Measurements from ENCODE around the gene PIK3CA. TPM values are rescaled to one million over a fixed set of nuclear protein-coding genes. Genes with fewer than 3 reads are reported as not detected.

The PIK3CA gene
- total and polyA plus RNA-seq, 2 experiments from 2014 or later: 5.1 to 13.4 TPM

GRCh38 chr3:179286331-179286730 lies 138.2 kb downstream of the PIK3CA start:
- no peaks in the 10 kb centered on the region for H3K4me1 ChIP-seq (ENCODE audit: insufficient read depth)
- H3K27me3 Mint-ChIP-seq (ENCODE audit: insufficient read depth, low read depth, poor library complexity): no peaks in the 10 kb centered on the region
- no peak for TF ChIP-seq REST (IDR thresholded peaks at IDR 0.05; ENCODE audit: unreplicated experiment)
- TF ChIP-seq EZH2 (IDR thresholded peaks at IDR 0.05; ENCODE audit: low read depth, unreplicated experiment): no peak
- no peak for TF ChIP-seq NANOG (IDR thresholded peaks at IDR 0.05; ENCODE audit: borderline replicate concordance)
- no peak for TF ChIP-seq ZNF114 (CRISPR knock-in tag; IDR thresholded peaks at IDR 0.05)
- TF ChIP-seq ETS1 (IDR thresholded peaks at IDR 0.05): no peak
- no peak for TF ChIP-seq ZNF331 (CRISPR knock-in tag; IDR thresholded peaks at IDR 0.05; ENCODE audit: low read depth)
- TF ChIP-seq CTCF (conservative IDR thresholded peaks at IDR 0.05; ENCODE audit: low read depth in 2 of 2): no peak
- no peak for TF ChIP-seq JUNB (IDR thresholded peaks at IDR 0.05; ENCODE audit: unreplicated experiment)
- TF ChIP-seq STAT1 (IDR thresholded peaks at IDR 0.05; ENCODE audit: unreplicated experiment): no peak
- TF ChIP-seq CREB1 (CRISPR knock-in tag; IDR thresholded peaks at IDR 0.05; ENCODE audit: low read depth): no peak
- no peak for TF ChIP-seq POLR2AphosphoS5 (IDR thresholded peaks at IDR 0.05; ENCODE audit: low read depth)
- no peak for TF ChIP-seq EZH2phosphoT487 (IDR thresholded peaks at IDR 0.05; ENCODE audit: unreplicated experiment)
- no peak for TF ChIP-seq ZNF462 (CRISPR knock-in tag; IDR thresholded peaks at IDR 0.05)
- H3K36me3 Mint-ChIP-seq (ENCODE audit: low read depth): no peaks in the 10 kb centered on the region
- no peaks in the 10 kb centered on the region for H3F3A ChIP-seq (replicated peaks; ENCODE audit: low read depth)
- H3K4me3 Mint-ChIP-seq: no peak overlapping the region
- no peak overlapping the region for H2AFZ ChIP-seq
- H3K4me1 Mint-ChIP-seq: peaks cover 5% of the 10 kb centered on the region; the same call in 2 of the 3 replicates
- H3K36me3 ChIP-seq (ENCODE audit: insufficient read depth): no peaks in the 10 kb centered on the region
- DNase-seq (ENCODE audit: low spot score) (no peak), ATAC-seq (no peak)
- no peaks in the 10 kb centered on the region for H3K9me3 Mint-ChIP-seq
- H3K4me3 ChIP-seq: no peak overlapping the region
- H3K4me2 ChIP-seq: no peak overlapping the region
- no peaks in the 10 kb centered on the region for H4K20me1 ChIP-seq (replicated peaks; ENCODE audit: insufficient read depth)
- no peaks in the 10 kb centered on the region for H3K79me2 ChIP-seq (replicated peaks; ENCODE audit: insufficient read depth)
- H3K27ac Mint-ChIP-seq: no peak overlapping the region
- H3K9me2 ChIP-seq (ENCODE audit: insufficient read depth): no peaks in the 10 kb centered on the region
- no peak overlapping the region for H3K27ac ChIP-seq (ENCODE audit: low read depth)
- H3K27me3 ChIP-seq (ENCODE audit: insufficient read depth): no peaks in the 10 kb centered on the region
